ENCODE results near the gene FGF7.
"Not testable (repeated sequence)": the region's sequence is repeated elsewhere in the genome, so short reads cannot be mapped to it uniquely, and the experiment has no call there.

FGF7 gene

GRCh38 chr15:49468481-49468839 lies 45.4 kb downstream of the FGF7 start:
- Histone ChIP-seq H3K4me1 (ENCODE audit: control insufficient read depth, insufficient read depth, low read length) (no peaks in the 10 kb centered on the region), H3K27me3 (ENCODE audit: control insufficient read depth, insufficient read depth, low read length) (no peaks in the 10 kb centered on the region), H3K36me3 (ENCODE audit: control insufficient read depth, insufficient read depth, low read length) (no peaks in the 10 kb centered on the region), H3K9ac (ENCODE audit: low read length) (no peak overlapping the region), H3K9me3 (ENCODE audit: control insufficient read depth, insufficient read depth, low read depth, low read length) (no peaks in the 10 kb centered on the region), H3K27ac (ENCODE audit: low read depth, low read length) (no peak overlapping the region), H3K4me3 (ENCODE audit: low read depth, low read length) (no peak overlapping the region)

GRCh38 chr15:49471248-49471647 lies 48.2 kb downstream of the FGF7 start:
- not testable (repeated sequence) for H3K9me3 ChIP-seq (ENCODE audit: control insufficient read depth, insufficient read depth, low read depth, low read length); H3K4me1 ChIP-seq (ENCODE audit: control insufficient read depth, insufficient read depth, low read length); H3K27ac ChIP-seq (ENCODE audit: low read depth, low read length); H3K4me3 ChIP-seq (ENCODE audit: low read depth, low read length); H3K27me3 ChIP-seq (ENCODE audit: control insufficient read depth, insufficient read depth, low read length); H3K9ac ChIP-seq (ENCODE audit: low read length); H3K36me3 ChIP-seq (ENCODE audit: control insufficient read depth, insufficient read depth, low read length)

- no peaks in the 10 kb centered on the region for H3K27me3 ChIP-seq (ENCODE audit: control insufficient read depth, insufficient read depth, low read length)
- no peaks in the 10 kb centered on the region for H3K4me1 ChIP-seq (ENCODE audit: control insufficient read depth, insufficient read depth, low read length)
- H3K36me3 ChIP-seq (ENCODE audit: control insufficient read depth, insufficient read depth, low read length), result no peaks in the 10 kb centered on the region
- no peak overlapping the region for H3K4me3 ChIP-seq (ENCODE audit: low read depth, low read length)
- H3K9me3 ChIP-seq (ENCODE audit: control insufficient read depth, insufficient read depth, low read depth, low read length), result no peaks in the 10 kb centered on the region
- no peak overlapping the region for H3K9ac ChIP-seq (ENCODE audit: low read length)
- H3K27ac ChIP-seq (ENCODE audit: low read depth, low read length), result no peak overlapping the region
These were observed 48.7 kb downstream of the FGF7 start for GRCh38 chr15:49471733-49472132.

- Histone ChIP-seq H3K4me3 (ENCODE audit: low read depth, low read length) (no peak overlapping the region), H3K9me3 (ENCODE audit: control insufficient read depth, insufficient read depth, low read depth, low read length) (no peaks in the 10 kb centered on the region), H3K4me1 (ENCODE audit: control insufficient read depth, insufficient read depth, low read length) (no peaks in the 10 kb centered on the region), H3K36me3 (ENCODE audit: control insufficient read depth, insufficient read depth, low read length) (no peaks in the 10 kb centered on the region), H3K9ac (ENCODE audit: low read length) (no peak overlapping the region), H3K27ac (ENCODE audit: low read depth, low read length) (no peak overlapping the region), H3K27me3 (ENCODE audit: control insufficient read depth, insufficient read depth, low read length) (no peaks in the 10 kb centered on the region)
These were observed 49.3 kb downstream of the FGF7 start for GRCh38 chr15:49472338-49472737.

- Histone ChIP-seq H3K9ac (ENCODE audit: low read length) (no peak overlapping the region), H3K27ac (ENCODE audit: low read depth, low read length) (no peak overlapping the region), H3K36me3 (ENCODE audit: control insufficient read depth, insufficient read depth, low read length) (no peaks in the 10 kb centered on the region), H3K27me3 (ENCODE audit: control insufficient read depth, insufficient read depth, low read length) (no peaks in the 10 kb centered on the region), H3K4me1 (ENCODE audit: control insufficient read depth, insufficient read depth, low read length) (no peaks in the 10 kb centered on the region), H3K4me3 (ENCODE audit: low read depth, low read length) (no peak overlapping the region), H3K9me3 (ENCODE audit: control insufficient read depth, insufficient read depth, low read depth, low read length) (no peaks in the 10 kb centered on the region)
These were observed 50.0 kb downstream of the FGF7 start for GRCh38 chr15:49473031-49473430.

- H3K36me3 ChIP-seq (ENCODE audit: control insufficient read depth, insufficient read depth, low read length); H3K27ac ChIP-seq (ENCODE audit: low read depth, low read length); H3K4me1 ChIP-seq (ENCODE audit: control insufficient read depth, insufficient read depth, low read length); H3K4me3 ChIP-seq (ENCODE audit: low read depth, low read length); H3K27me3 ChIP-seq (ENCODE audit: control insufficient read depth, insufficient read depth, low read length); H3K9ac ChIP-seq (ENCODE audit: low read length); H3K9me3 ChIP-seq (ENCODE audit: control insufficient read depth, insufficient read depth, low read depth, low read length): not testable (repeated sequence)
These were observed 55.0 kb downstream of the FGF7 start for GRCh38 chr15:49478021-49478420.

GRCh38 chr15:49478982-49479381 lies 55.9 kb downstream of the FGF7 start:
- not testable (repeated sequence) for H3K27ac ChIP-seq (ENCODE audit: low read depth, low read length); H3K4me1 ChIP-seq (ENCODE audit: control insufficient read depth, insufficient read depth, low read length); H3K9me3 ChIP-seq (ENCODE audit: control insufficient read depth, insufficient read depth, low read depth, low read length)

GRCh38 chr15:49485401-49485800 lies 62.4 kb downstream of the FGF7 start:
- H3K27ac ChIP-seq (ENCODE audit: low read depth, low read length); H3K9me3 ChIP-seq (ENCODE audit: control insufficient read depth, insufficient read depth, low read depth, low read length); H3K27me3 ChIP-seq (ENCODE audit: control insufficient read depth, insufficient read depth, low read length); H3K4me1 ChIP-seq (ENCODE audit: control insufficient read depth, insufficient read depth, low read length); H3K9ac ChIP-seq (ENCODE audit: low read length); H3K36me3 ChIP-seq (ENCODE audit: control insufficient read depth, insufficient read depth, low read length); H3K4me3 ChIP-seq (ENCODE audit: low read depth, low read length): not testable (repeated sequence)

More at GRCh38 chr15:49478982-49479381, 55.9 kb downstream of the FGF7 start:
- not testable (repeated sequence) for H3K36me3 ChIP-seq (ENCODE audit: control insufficient read depth, insufficient read depth, low read length); H3K9ac ChIP-seq (ENCODE audit: low read length); H3K27me3 ChIP-seq (ENCODE audit: control insufficient read depth, insufficient read depth, low read length); H3K4me3 ChIP-seq (ENCODE audit: low read depth, low read length)

- Histone ChIP-seq H3K27me3 (ENCODE audit: control insufficient read depth, insufficient read depth, low read length) (no peaks in the 10 kb centered on the region), H3K27ac (ENCODE audit: low read depth, low read length) (no peak overlapping the region), H3K36me3 (ENCODE audit: control insufficient read depth, insufficient read depth, low read length) (no peaks in the 10 kb centered on the region), H3K4me1 (ENCODE audit: control insufficient read depth, insufficient read depth, low read length) (no peaks in the 10 kb centered on the region), H3K9me3 (ENCODE audit: control insufficient read depth, insufficient read depth, low read depth, low read length) (no peaks in the 10 kb centered on the region), H3K9ac (ENCODE audit: low read length) (no peak overlapping the region), H3K4me3 (ENCODE audit: low read depth, low read length) (no peak overlapping the region)
These were observed 67.9 kb downstream of the FGF7 start for GRCh38 chr15:49490966-49491365.

- Histone ChIP-seq H3K27me3 (ENCODE audit: control insufficient read depth, insufficient read depth, low read length) (no peaks in the 10 kb centered on the region), H3K4me3 (ENCODE audit: low read depth, low read length) (no peak overlapping the region), H3K9ac (ENCODE audit: low read length) (no peak overlapping the region), H3K27ac (ENCODE audit: low read depth, low read length) (no peak overlapping the region), H3K9me3 (ENCODE audit: control insufficient read depth, insufficient read depth, low read depth, low read length) (no peaks in the 10 kb centered on the region), H3K36me3 (ENCODE audit: control insufficient read depth, insufficient read depth, low read length) (no peaks in the 10 kb centered on the region), H3K4me1 (ENCODE audit: control insufficient read depth, insufficient read depth, low read length) (no peaks in the 10 kb centered on the region)
These were observed 69.1 kb downstream of the FGF7 start for GRCh38 chr15:49492151-49492550.

GRCh38 chr15:49492830-49493229 lies 69.8 kb downstream of the FGF7 start:
- Histone ChIP-seq H3K4me3 (ENCODE audit: low read depth, low read length) (no peak overlapping the region), H3K27me3 (ENCODE audit: control insufficient read depth, insufficient read depth, low read length) (no peaks in the 10 kb centered on the region), H3K27ac (ENCODE audit: low read depth, low read length) (no peak overlapping the region), H3K36me3 (ENCODE audit: control insufficient read depth, insufficient read depth, low read length) (no peaks in the 10 kb centered on the region), H3K9ac (ENCODE audit: low read length) (no peak overlapping the region), H3K4me1 (ENCODE audit: control insufficient read depth, insufficient read depth, low read length) (no peaks in the 10 kb centered on the region), H3K9me3 (ENCODE audit: control insufficient read depth, insufficient read depth, low read depth, low read length) (no peaks in the 10 kb centered on the region)

GRCh38 chr15:49494842-49495241 lies 71.8 kb downstream of the FGF7 start:
- Histone ChIP-seq H3K27me3 (ENCODE audit: control insufficient read depth, insufficient read depth, low read length) (no peaks in the 10 kb centered on the region), H3K27ac (ENCODE audit: low read depth, low read length) (no peak overlapping the region)

More at GRCh38 chr15:49494842-49495241, 71.8 kb downstream of the FGF7 start:
- Histone ChIP-seq H3K9me3 (ENCODE audit: control insufficient read depth, insufficient read depth, low read depth, low read length) (peaks cover 2% of the 10 kb centered on the region; the same call in 1 of the 2 replicates), H3K9ac (ENCODE audit: low read length) (no peak overlapping the region), H3K36me3 (ENCODE audit: control insufficient read depth, insufficient read depth, low read length) (no peaks in the 10 kb centered on the region), H3K4me1 (ENCODE audit: control insufficient read depth, insufficient read depth, low read length) (no peaks in the 10 kb centered on the region), H3K4me3 (ENCODE audit: low read depth, low read length) (no peak overlapping the region)
